SK-N-SH treated with all-trans-retinoic acid at 6 μM for 48 hours (cell line): Measurements from ENCODE around the gene NTF3.

Experiments
- ATAC-seq: fragments of 200-7000 bp; cut with Tn5 transposase; 3 replicates; pipeline ENCODE4 v1.9.1; 2020; ENCODE audit warnings: mild to moderate bottlenecking, moderate library complexity
- ARNTL ChIP-seq: fragments of 450-650 bp; formaldehyde crosslinking; IDR thresholded peaks from 2 replicates; pipeline ENCODE4 v1.5.0; 2020; ENCODE audit warnings: low read depth, mild to moderate bottlenecking, moderate library complexity, borderline replicate concordance
- BACH2 ChIP-seq: fragments of 250-450 bp; sonication (Bioruptor Pico); IDR thresholded peaks from 2 replicates; pipeline ENCODE4 v1.9.0; 2021; ENCODE audit warnings: mild to moderate bottlenecking, borderline replicate concordance
- CSDC2 ChIP-seq: fragments of 250-450 bp; sonication (Bioruptor Pico); IDR thresholded peaks from 2 replicates; pipeline ENCODE4 v1.5.0; 2020; ENCODE audit warnings: mild to moderate bottlenecking, moderate library complexity
- ESRRG ChIP-seq: fragments of 250-450 bp; sonication (Bioruptor Pico); IDR thresholded peaks from 2 replicates; pipeline ENCODE4 v1.6.1; 2021; ENCODE audit warnings: mild to moderate bottlenecking
- GLIS3 ChIP-seq: fragments of 250-450 bp; sonication (Bioruptor Pico); IDR thresholded peaks from 2 replicates; pipeline ENCODE4 v1.5.0; 2020; ENCODE audit warnings: mild to moderate bottlenecking, moderate library complexity
- ISL1 ChIP-seq: fragments of 250-450 bp; sonication (Bioruptor Pico); IDR thresholded peaks from 2 replicates; pipeline ENCODE4 v2.1.2; 2022; ENCODE audit warnings: mild to moderate bottlenecking, moderate library complexity
- OSR1 ChIP-seq: fragments of 250-450 bp; sonication (Bioruptor Pico); IDR thresholded peaks from 2 replicates; pipeline ENCODE4 v1.8.0; 2022; ENCODE audit warnings: moderate library complexity, mild to moderate bottlenecking, inconsistent platforms
- PPARA ChIP-seq: fragments of 250-450 bp; sonication (Bioruptor Pico); IDR thresholded peaks from 2 replicates; pipeline ENCODE4 v1.5.0; 2020; ENCODE audit warnings: mild to moderate bottlenecking, borderline replicate concordance
- RARB ChIP-seq: fragments of 250-450 bp; sonication (Bioruptor Pico); IDR thresholded peaks from 2 replicates; pipeline ENCODE4 v1.8.0; 2021; ENCODE audit warnings: mild to moderate bottlenecking, moderate library complexity
- SNAI2 ChIP-seq: fragments of 250-450 bp; sonication (Bioruptor Pico); IDR thresholded peaks from 2 replicates; pipeline ENCODE4 v1.5.0; 2020; ENCODE audit warnings: mild to moderate bottlenecking, moderate library complexity
- TCF4 ChIP-seq: fragments of 250-450 bp; sonication (Bioruptor Pico); IDR thresholded peaks from 2 replicates; pipeline ENCODE4 v1.8.0; 2021; ENCODE audit warnings: mild to moderate bottlenecking, moderate library complexity, borderline replicate concordance
- TOX ChIP-seq: fragments of 250-450 bp; sonication (Bioruptor Pico); IDR thresholded peaks from 2 replicates; pipeline ENCODE4 v1.8.0; 2021; ENCODE audit warnings: mild to moderate bottlenecking, moderate library complexity, borderline replicate concordance
- ZC3H10 ChIP-seq: fragments of 250-450 bp; sonication (Bioruptor Pico); IDR thresholded peaks from 2 replicates; pipeline ENCODE4 v1.5.1; 2021; ENCODE audit warnings: mild to moderate bottlenecking, moderate library complexity
- ZFP30 ChIP-seq: fragments of 450-650 bp; formaldehyde crosslinking; IDR thresholded peaks from 2 replicates; pipeline ENCODE4 v1.5.0; 2022; ENCODE audit warnings: mild to moderate bottlenecking, moderate library complexity
- ZNF565 ChIP-seq: fragments of 450-650 bp; formaldehyde crosslinking; conservative IDR thresholded peaks from 2 replicates; pipeline ENCODE4 v1.5.0; 2020; ENCODE audit warnings: low read depth, mild to moderate bottlenecking, moderate library complexity
- ZNF70 ChIP-seq: fragments of 450-650 bp; formaldehyde crosslinking; IDR thresholded peaks from 2 replicates; pipeline ENCODE4 v1.5.0; 2020; ENCODE audit warnings: mild to moderate bottlenecking, moderate library complexity
- ZNF8 ChIP-seq: fragments of 450-650 bp; formaldehyde crosslinking; IDR thresholded peaks from 2 replicates; pipeline ENCODE4 v1.5.0; 2020; ENCODE audit warnings: mild to moderate bottlenecking, moderate library complexity
- TF ChIP-seq, protein P1 (sequence below): fragments of 250-450 bp; sonication (Bioruptor Pico); IDR thresholded peaks from 2 replicates; pipeline ENCODE4 v1.8.0; 2021; ENCODE audit warnings: low read depth, mild to moderate bottlenecking, moderate library complexity, borderline replicate concordance
- TF ChIP-seq, protein P2 (sequence below): fragments of 250-450 bp; sonication (Bioruptor Pico); IDR thresholded peaks from 2 replicates; pipeline ENCODE4 v1.5.0; 2020; ENCODE audit warnings: mild to moderate bottlenecking, moderate library complexity
- TF ChIP-seq, protein P3 (sequence below): fragments of 250-450 bp; sonication (Bioruptor Pico); IDR thresholded peaks from 2 replicates; pipeline ENCODE4 v1.5.1; 2020; ENCODE audit warnings: low read depth, mild to moderate bottlenecking, moderate library complexity
- TF ChIP-seq, protein P4 (sequence below): fragments of 250-450 bp; sonication (Bioruptor Pico); IDR thresholded peaks from 2 replicates; pipeline ENCODE4 v1.8.0; 2020; ENCODE audit warnings: mild to moderate bottlenecking, moderate library complexity, borderline replicate concordance
- TF ChIP-seq, protein P5 (sequence below): fragments of 250-450 bp; sonication (Bioruptor Pico); IDR thresholded peaks from 2 replicates; pipeline ENCODE4 v1.5.1; 2021; ENCODE audit warnings: mild to moderate bottlenecking, moderate library complexity

NTF3 gene

DNA sequence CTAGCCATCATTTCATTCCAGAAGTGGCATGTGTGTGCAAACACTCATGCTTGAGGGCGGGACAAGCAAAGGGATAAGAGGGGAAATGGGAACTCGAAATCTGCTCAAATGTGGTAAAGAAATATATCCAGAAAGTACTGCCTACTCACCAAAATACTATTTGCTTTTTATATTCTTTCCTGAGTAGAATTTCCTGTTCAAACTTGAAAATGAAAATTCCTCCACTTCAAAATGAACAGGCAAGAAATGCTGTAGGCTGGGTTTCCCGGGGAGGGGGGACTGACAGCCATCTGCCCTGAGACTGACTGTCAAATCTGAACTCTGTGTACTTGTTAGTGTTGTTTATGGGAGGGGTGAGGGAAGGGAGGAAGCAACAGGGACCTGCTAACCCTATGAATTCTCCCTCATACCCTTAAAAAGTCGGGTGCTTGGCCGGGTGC lies 34.6 kb downstream of the NTF3 start:
- ATAC-seq, result no peak
- TF ChIP-seq ZFP30 (CRISPR knock-in tag), result no peak
- TF ChIP-seq ZNF8 (CRISPR knock-in tag), result no peak
- TF ChIP-seq ZNF70 (CRISPR knock-in tag), result no peak
- TF ChIP-seq, protein P1, sequence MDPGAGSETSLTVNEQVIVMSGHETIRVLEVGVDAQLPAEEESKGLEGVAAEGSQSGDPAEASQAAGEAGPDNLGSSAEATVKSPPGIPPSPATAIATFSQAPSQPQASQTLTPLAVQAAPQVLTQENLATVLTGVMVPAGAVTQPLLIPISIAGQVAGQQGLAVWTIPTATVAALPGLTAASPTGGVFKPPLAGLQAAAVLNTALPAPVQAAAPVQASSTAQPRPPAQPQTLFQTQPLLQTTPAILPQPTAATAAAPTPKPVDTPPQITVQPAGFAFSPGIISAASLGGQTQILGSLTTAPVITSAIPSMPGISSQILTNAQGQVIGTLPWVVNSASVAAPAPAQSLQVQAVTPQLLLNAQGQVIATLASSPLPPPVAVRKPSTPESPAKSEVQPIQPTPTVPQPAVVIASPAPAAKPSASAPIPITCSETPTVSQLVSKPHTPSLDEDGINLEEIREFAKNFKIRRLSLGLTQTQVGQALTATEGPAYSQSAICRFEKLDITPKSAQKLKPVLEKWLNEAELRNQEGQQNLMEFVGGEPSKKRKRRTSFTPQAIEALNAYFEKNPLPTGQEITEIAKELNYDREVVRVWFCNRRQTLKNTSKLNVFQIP, result no peak

DNA sequence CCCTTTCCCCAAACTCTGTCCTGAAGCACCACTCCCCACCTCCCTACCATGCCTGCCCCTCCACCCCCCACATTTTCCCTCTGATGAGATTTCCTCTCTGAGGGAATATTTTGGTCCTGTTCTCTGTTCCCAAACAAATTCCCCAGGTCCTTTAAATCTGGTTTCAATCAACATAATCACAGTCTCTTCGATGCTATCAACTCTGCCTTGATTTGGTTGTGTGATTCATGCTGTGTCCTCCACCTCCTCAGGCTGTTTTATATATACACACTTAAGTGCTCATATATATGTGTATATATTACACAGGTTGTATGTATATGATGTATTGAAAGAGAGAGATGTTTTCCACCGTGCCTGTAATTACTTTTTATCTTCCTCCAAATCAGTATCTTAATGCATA lies 36.0 kb downstream of the NTF3 start:
- TF ChIP-seq TCF4 (CRISPR knock-in tag), result no peak
- TF ChIP-seq, protein P2, sequence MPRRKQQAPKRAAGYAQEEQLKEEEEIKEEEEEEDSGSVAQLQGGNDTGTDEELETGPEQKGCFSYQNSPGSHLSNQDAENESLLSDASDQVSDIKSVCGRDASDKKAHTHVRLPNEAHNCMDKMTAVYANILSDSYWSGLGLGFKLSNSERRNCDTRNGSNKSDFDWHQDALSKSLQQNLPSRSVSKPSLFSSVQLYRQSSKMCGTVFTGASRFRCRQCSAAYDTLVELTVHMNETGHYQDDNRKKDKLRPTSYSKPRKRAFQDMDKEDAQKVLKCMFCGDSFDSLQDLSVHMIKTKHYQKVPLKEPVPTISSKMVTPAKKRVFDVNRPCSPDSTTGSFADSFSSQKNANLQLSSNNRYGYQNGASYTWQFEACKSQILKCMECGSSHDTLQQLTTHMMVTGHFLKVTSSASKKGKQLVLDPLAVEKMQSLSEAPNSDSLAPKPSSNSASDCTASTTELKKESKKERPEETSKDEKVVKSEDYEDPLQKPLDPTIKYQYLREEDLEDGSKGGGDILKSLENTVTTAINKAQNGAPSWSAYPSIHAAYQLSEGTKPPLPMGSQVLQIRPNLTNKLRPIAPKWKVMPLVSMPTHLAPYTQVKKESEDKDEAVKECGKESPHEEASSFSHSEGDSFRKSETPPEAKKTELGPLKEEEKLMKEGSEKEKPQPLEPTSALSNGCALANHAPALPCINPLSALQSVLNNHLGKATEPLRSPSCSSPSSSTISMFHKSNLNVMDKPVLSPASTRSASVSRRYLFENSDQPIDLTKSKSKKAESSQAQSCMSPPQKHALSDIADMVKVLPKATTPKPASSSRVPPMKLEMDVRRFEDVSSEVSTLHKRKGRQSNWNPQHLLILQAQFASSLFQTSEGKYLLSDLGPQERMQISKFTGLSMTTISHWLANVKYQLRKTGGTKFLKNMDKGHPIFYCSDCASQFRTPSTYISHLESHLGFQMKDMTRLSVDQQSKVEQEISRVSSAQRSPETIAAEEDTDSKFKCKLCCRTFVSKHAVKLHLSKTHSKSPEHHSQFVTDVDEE (CRISPR knock-in tag), result no peak
- TF ChIP-seq ISL1, result no peak
- no peak for TF ChIP-seq ZC3H10 (CRISPR knock-in tag)
- TF ChIP-seq, protein P3, sequence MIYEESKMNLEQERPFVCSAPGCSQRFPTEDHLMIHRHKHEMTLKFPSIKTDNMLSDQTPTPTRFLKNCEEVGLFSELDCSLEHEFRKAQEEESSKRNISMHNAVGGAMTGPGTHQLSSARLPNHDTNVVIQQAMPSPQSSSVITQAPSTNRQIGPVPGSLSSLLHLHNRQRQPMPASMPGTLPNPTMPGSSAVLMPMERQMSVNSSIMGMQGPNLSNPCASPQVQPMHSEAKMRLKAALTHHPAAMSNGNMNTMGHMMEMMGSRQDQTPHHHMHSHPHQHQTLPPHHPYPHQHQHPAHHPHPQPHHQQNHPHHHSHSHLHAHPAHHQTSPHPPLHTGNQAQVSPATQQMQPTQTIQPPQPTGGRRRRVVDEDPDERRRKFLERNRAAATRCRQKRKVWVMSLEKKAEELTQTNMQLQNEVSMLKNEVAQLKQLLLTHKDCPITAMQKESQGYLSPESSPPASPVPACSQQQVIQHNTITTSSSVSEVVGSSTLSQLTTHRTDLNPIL (CRISPR knock-in tag), result no peak
- no peak for TF ChIP-seq CSDC2 (CRISPR knock-in tag)
- TF ChIP-seq BACH2 (CRISPR knock-in tag), result no peak
- TF ChIP-seq ZNF70 (CRISPR knock-in tag), result no peak
- no peak for TF ChIP-seq OSR1
- TF ChIP-seq, protein P1, result no peak
- TF ChIP-seq, protein P4, sequence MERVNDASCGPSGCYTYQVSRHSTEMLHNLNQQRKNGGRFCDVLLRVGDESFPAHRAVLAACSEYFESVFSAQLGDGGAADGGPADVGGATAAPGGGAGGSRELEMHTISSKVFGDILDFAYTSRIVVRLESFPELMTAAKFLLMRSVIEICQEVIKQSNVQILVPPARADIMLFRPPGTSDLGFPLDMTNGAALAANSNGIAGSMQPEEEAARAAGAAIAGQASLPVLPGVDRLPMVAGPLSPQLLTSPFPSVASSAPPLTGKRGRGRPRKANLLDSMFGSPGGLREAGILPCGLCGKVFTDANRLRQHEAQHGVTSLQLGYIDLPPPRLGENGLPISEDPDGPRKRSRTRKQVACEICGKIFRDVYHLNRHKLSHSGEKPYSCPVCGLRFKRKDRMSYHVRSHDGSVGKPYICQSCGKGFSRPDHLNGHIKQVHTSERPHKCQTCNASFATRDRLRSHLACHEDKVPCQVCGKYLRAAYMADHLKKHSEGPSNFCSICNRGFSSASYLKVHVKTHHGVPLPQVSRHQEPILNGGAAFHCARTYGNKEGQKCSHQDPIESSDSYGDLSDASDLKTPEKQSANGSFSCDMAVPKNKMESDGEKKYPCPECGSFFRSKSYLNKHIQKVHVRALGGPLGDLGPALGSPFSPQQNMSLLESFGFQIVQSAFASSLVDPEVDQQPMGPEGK, result no peak
- no peak for TF ChIP-seq SNAI2 (CRISPR knock-in tag)
- TF ChIP-seq RARB, result no peak
- TF ChIP-seq TOX (CRISPR knock-in tag), result no peak
- TF ChIP-seq ARNTL (CRISPR knock-in tag), result no peak
- no peak for TF ChIP-seq GLIS3
- no peak for TF ChIP-seq ESRRG (CRISPR knock-in tag)
- no peak for TF ChIP-seq ZNF8 (CRISPR knock-in tag)
- no peak for TF ChIP-seq ZNF565 (CRISPR knock-in tag)
- TF ChIP-seq PPARA (CRISPR knock-in tag), result no peak
- no peak for ATAC-seq

DNA sequence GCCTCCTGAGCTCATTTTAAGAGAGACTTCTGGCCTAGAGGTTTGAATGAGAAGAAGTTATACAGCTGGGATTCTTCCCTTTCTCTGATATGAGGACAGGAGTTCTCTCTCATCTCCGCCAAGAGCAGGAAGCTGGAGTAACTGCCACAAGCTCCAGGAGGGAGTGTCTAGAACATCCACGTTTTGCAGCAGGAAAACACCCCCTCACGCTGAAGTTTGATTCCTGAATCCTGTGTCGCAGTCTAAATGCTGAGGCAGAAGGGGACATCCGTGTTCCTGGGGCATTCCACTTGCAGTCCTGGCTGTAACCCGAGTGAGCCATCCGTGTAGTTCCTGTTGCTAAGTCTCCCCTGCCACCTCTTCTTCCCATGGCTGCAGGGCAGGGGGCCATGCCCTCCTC lies 38.3 kb downstream of the NTF3 start:
- no peak for TF ChIP-seq CSDC2 (CRISPR knock-in tag)
- no peak for TF ChIP-seq ISL1
- no peak for TF ChIP-seq ARNTL (CRISPR knock-in tag)
- TF ChIP-seq PPARA (CRISPR knock-in tag), result no peak
- TF ChIP-seq, protein P3 (CRISPR knock-in tag), result no peak
- TF ChIP-seq TCF4 (CRISPR knock-in tag), result no peak
- TF ChIP-seq, protein P5, sequence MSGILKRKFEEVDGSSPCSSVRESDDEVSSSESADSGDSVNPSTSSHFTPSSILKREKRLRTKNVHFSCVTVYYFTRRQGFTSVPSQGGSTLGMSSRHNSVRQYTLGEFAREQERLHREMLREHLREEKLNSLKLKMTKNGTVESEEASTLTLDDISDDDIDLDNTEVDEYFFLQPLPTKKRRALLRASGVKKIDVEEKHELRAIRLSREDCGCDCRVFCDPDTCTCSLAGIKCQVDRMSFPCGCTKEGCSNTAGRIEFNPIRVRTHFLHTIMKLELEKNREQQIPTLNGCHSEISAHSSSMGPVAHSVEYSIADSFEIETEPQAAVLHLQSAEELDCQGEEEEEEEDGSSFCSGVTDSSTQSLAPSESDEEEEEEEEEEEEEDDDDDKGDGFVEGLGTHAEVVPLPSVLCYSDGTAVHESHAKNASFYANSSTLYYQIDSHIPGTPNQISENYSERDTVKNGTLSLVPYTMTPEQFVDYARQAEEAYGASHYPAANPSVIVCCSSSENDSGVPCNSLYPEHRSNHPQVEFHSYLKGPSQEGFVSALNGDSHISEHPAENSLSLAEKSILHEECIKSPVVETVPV (CRISPR knock-in tag), result no peak
- TF ChIP-seq ZFP30 (CRISPR knock-in tag), result no peak
- TF ChIP-seq ZNF8 (CRISPR knock-in tag), result no peak
- TF ChIP-seq, protein P1, result no peak
- TF ChIP-seq, all 23 proteins: peak for 0
- no peak for ATAC-seq
